Endothelial cell (in vitro differentiated cells): ENCODE results near the gene CDKAL1. TPM values are rescaled to one million over a fixed set of nuclear protein-coding genes. Genes with fewer than 3 reads are reported as not detected.
"Not testable (repeated sequence)": the region's sequence is repeated elsewhere in the genome, so short reads cannot be mapped to it uniquely, and the experiment has no call there.

Experiments
- DNase-seq: peaks from one replicate; pipeline ENCODE4 v3.0.0; 2021; ENCODE audit warnings: low spot score
- H3K27ac Mint-ChIP-seq: one replicate; pipeline ENCODE4 v1.8.0; 2021; ENCODE audit warnings: mixed read lengths, inconsistent platforms; ENCODE audit not compliant: unreplicated experiment
- H3K27me3 Mint-ChIP-seq: one replicate; pipeline ENCODE4 v1.8.0; 2021; ENCODE audit warnings: mild to moderate bottlenecking, moderate library complexity, mixed read lengths, inconsistent platforms; ENCODE audit not compliant: unreplicated experiment
- H3K36me3 Mint-ChIP-seq: one replicate; pipeline ENCODE4 v1.8.0; 2021; ENCODE audit warnings: mild to moderate bottlenecking, low read depth, mixed read lengths, inconsistent platforms; ENCODE audit not compliant: unreplicated experiment
- H3K4me1 Mint-ChIP-seq: one replicate; pipeline ENCODE4 v1.8.0; 2021; ENCODE audit warnings: mild to moderate bottlenecking, mixed read lengths, inconsistent platforms; ENCODE audit not compliant: unreplicated experiment
- H3K4me3 Mint-ChIP-seq: one replicate; pipeline ENCODE4 v1.8.0; 2021; ENCODE audit warnings: mild to moderate bottlenecking, mixed read lengths, inconsistent platforms; ENCODE audit not compliant: unreplicated experiment
- H3K9me3 Mint-ChIP-seq: one replicate; pipeline ENCODE4 v1.8.0; 2021; ENCODE audit warnings: mixed read lengths, inconsistent platforms; ENCODE audit not compliant: unreplicated experiment
- total RNA-seq: library from RNA; stranded (reverse); fragmentation: NEBNext Ultra II Directional; extraction: Animal tissue kit (Norgen Biotek cat#: 25700); gene quantifications from one replicate; pipeline ENCODE4 v1.2.1, GENCODE V29; 2021; ENCODE audit not compliant: unreplicated experiment
- TF ChIP-seq, protein P1 (sequence below): fragments of 200-600 bp; sonication (generic); IDR thresholded peaks from one replicate; pipeline ENCODE4 v1.5.0; 2021; ENCODE audit warnings: antibody characterized with exemption; ENCODE audit not compliant: unreplicated experiment

Gene CDKAL1
- total RNA-seq, 1 donor from 2014 or later = 43.9 TPM

DNA sequence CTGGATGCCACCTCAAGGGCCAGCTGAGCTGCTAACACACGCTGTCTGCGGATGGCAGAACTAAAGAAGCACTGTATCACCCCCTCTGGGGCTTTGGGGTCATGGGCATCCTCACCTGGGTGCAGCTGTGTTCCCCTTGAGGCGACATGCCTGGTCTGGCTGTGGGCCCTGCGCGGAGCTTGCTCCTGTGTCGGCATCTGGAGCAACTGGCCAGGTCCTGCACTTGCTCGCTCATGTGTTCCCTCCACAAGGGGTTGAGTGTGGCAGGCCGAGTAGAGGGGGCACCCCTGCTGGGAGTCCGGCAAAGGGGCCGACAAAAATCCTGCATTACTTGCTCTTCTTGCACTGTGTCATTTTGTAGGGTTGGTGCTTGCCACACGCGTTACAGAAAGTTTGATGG, 189.0 kb downstream of the CDKAL1 start:
- H3K27ac Mint-ChIP-seq = no peak overlapping the region
- H3K4me1 Mint-ChIP-seq = no peaks in the 10 kb centered on the region
- no peaks in the 10 kb centered on the region for H3K36me3 Mint-ChIP-seq
- peaks cover 2% of the 10 kb centered on the region for H3K27me3 Mint-ChIP-seq
- TF ChIP-seq, protein P1, sequence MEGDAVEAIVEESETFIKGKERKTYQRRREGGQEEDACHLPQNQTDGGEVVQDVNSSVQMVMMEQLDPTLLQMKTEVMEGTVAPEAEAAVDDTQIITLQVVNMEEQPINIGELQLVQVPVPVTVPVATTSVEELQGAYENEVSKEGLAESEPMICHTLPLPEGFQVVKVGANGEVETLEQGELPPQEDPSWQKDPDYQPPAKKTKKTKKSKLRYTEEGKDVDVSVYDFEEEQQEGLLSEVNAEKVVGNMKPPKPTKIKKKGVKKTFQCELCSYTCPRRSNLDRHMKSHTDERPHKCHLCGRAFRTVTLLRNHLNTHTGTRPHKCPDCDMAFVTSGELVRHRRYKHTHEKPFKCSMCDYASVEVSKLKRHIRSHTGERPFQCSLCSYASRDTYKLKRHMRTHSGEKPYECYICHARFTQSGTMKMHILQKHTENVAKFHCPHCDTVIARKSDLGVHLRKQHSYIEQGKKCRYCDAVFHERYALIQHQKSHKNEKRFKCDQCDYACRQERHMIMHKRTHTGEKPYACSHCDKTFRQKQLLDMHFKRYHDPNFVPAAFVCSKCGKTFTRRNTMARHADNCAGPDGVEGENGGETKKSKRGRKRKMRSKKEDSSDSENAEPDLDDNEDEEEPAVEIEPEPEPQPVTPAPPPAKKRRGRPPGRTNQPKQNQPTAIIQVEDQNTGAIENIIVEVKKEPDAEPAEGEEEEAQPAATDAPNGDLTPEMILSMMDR = no peak
- no peak overlapping the region for H3K4me3 Mint-ChIP-seq
- DNase-seq = no peak
- H3K9me3 Mint-ChIP-seq = no peaks in the 10 kb centered on the region

DNA sequence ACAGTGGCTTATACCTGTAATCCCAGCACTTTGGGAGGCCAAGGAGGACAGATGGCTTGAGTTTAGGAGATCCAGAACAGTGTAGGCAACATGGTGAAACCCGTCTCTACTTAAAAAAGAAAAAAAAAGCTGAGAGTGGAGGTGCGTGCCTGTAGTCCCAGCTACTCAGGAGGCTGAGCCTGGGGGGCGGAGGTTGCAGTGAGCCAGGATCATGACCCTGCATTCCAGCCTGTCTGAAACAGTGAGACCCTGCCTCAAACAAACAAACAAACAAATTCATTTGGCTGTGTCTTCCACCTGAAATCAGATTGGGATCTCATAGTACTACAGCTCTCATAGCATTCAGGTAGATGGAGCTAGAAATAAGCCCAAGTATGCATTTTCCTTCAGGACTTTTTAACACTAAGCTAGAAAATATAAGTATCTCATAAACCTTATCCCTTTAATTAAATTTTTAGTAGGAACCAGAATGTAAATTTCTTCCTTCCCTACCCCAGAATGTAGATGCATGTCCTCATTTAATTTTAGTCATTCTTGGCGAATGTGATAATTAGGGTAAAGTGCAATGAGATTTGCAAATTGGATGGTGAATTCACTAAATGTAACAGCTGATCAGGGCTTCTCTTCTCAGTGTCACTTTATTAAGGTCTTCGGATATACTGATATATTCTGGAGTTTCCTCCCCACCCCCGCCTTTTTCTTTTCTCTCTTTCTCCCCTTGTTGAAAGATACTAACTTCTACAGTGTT, 190.4 kb downstream of the CDKAL1 start:
- no peak for DNase-seq
- H3K27me3 Mint-ChIP-seq = peaks cover 2% of the 10 kb centered on the region
- no peaks in the 10 kb centered on the region for H3K4me1 Mint-ChIP-seq
- no peaks in the 10 kb centered on the region for H3K9me3 Mint-ChIP-seq
- no peak overlapping the region for H3K4me3 Mint-ChIP-seq
- no peaks in the 10 kb centered on the region for H3K36me3 Mint-ChIP-seq
- H3K27ac Mint-ChIP-seq = no peak overlapping the region
- TF ChIP-seq, protein P1 = no peak

DNA sequence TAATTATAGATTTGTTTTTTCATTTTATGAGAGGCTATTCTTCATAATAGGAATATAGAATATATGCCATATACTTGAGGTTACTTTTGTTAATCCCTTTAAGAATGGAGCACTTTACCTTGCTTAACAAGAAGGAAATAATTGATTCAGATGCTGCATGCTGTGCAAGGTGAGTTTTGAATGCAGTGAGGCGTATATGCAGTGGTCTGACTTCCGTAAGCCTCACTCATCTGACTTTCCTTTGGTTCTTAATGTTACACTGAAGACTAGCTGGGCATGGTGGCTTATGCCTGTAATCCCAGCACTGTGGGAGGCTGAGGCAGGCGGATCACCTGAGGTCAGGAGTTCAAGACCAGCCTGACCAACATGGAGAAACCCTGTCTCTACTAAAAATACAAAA, 191.0 kb downstream of the CDKAL1 start:
- not testable (repeated sequence) for H3K4me1 Mint-ChIP-seq, H3K27ac Mint-ChIP-seq, H3K9me3 Mint-ChIP-seq, H3K36me3 Mint-ChIP-seq, DNase-seq, H3K4me3 Mint-ChIP-seq, H3K27me3 Mint-ChIP-seq

DNA sequence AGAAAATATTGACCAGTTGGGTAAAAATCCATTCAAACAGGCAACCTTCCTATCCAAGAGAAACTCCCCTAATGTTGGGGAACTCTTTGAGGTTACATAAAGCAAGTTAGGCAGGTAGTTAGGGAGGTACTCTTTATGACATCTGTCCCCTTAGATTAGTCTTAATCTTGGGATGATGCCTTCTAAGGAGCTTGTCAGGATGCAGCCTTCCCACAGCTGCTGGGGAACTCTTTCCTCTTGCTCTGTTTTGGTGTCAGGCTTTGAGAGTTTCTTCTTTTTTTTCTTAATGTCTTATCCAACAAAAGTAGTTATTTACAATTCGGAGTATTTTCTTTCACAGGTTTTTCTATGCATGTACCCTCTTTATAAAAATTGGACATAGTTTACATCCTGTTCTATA, 194.8 kb downstream of the CDKAL1 start:
- no peaks in the 10 kb centered on the region for H3K27me3 Mint-ChIP-seq
- H3K9me3 Mint-ChIP-seq = no peaks in the 10 kb centered on the region
- DNase-seq = no peak
- no peak overlapping the region for H3K27ac Mint-ChIP-seq
- TF ChIP-seq, protein P1 = no peak
- no peaks in the 10 kb centered on the region for H3K4me1 Mint-ChIP-seq
- no peaks in the 10 kb centered on the region for H3K36me3 Mint-ChIP-seq
- H3K4me3 Mint-ChIP-seq = no peak overlapping the region

DNA sequence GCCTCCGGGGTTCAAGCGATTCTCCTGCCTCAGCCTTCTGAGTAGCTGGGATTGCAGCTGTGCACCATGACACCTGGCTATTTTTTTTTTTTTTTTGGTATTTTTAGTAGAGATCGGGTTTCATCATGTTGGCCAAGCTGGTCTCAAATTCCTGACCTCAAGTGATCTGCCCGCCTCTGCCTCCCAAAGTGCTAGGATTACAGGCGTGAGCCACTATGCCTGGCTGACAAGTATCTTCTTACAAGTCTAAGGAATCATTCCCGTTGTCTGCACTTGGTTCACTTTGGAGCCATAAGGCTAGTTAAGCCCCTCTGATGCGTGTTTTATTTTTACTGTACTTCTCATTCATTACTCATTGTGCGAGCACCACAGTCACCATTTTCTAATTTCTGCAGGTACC, 198.1 kb downstream of the CDKAL1 start:
- not testable (repeated sequence) for DNase-seq, H3K4me3 Mint-ChIP-seq, H3K36me3 Mint-ChIP-seq, H3K27me3 Mint-ChIP-seq, H3K4me1 Mint-ChIP-seq, H3K9me3 Mint-ChIP-seq, H3K27ac Mint-ChIP-seq

DNA sequence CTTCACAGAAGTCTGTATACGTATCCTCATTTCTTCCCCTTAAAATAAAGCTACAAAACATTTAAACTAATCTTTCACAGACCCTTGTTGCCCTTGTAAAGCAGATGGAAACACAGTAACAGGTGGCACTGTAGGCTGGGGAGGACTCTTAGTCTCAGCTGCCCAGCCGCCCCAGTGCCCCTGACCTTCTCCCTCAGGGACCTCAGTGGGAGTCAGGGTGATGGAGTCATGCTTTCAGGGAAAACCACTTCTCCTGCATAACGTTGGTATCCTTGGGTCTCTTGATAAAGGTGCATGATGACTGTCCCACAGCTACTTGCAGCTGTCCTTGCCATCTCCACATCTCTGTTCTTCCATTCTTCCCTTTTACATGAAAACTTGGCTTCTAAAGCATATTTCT, 198.6 kb downstream of the CDKAL1 start:
- H3K27ac Mint-ChIP-seq = no peak overlapping the region
- TF ChIP-seq, protein P1 = no peak
- H3K27me3 Mint-ChIP-seq = no peaks in the 10 kb centered on the region
- no peaks in the 10 kb centered on the region for H3K9me3 Mint-ChIP-seq
- H3K36me3 Mint-ChIP-seq = no peaks in the 10 kb centered on the region
- no peaks in the 10 kb centered on the region for H3K4me1 Mint-ChIP-seq
- H3K4me3 Mint-ChIP-seq = no peak overlapping the region
- no peak for DNase-seq
